Mesendoderm (in vitro differentiated cells): ENCODE results near the gene CRYGB.
A peak's percentile ranks its signal among the peaks of the same experiment; 100 is the strongest.

Experiments
- DNase-seq: peaks from one replicate; pipeline ENCODE4 v3.0.0; 2013
- H2AK5ac ChIP-seq: 2 replicates; pipeline ENCODE4 v1.6.1; 2013; ENCODE audit warnings: low read length, inconsistent platforms
- H2BK120ac ChIP-seq: 2 replicates; pipeline ENCODE4 v1.6.1; 2013; ENCODE audit warnings: low read depth, mild to moderate bottlenecking, low read length, moderate library complexity, mixed read lengths
- H2BK15ac ChIP-seq: replicated peaks from 2 replicates; pipeline ENCODE4 v1.6.1; 2013; ENCODE audit warnings: low read depth, mild to moderate bottlenecking, moderate library complexity
- H2BK5ac ChIP-seq: 2 replicates; pipeline ENCODE4 v1.6.1; 2013; ENCODE audit warnings: low read length, inconsistent platforms
- H3K18ac ChIP-seq: 2 replicates; pipeline ENCODE4 v1.6.1; 2013; ENCODE audit warnings: mild to moderate bottlenecking, low read length, mixed read lengths
- H3K23ac ChIP-seq: one replicate; pipeline ENCODE4 v1.6.1; 2013; ENCODE audit warnings: low read length
- H3K27ac ChIP-seq: 2 replicates; pipeline ENCODE4 v1.5.1; 2013; ENCODE audit warnings: low read depth, mild to moderate bottlenecking, inconsistent platforms, low read length, moderate library complexity
- H3K27me3 ChIP-seq: 2 replicates; pipeline ENCODE4 v1.6.1; 2013; ENCODE audit warnings: low read length, control low read depth, mild to moderate bottlenecking, inconsistent platforms; ENCODE audit not compliant: insufficient read depth, poor library complexity
- H3K36me3 ChIP-seq: 2 replicates; pipeline ENCODE4 v1.6.1; 2013; ENCODE audit warnings: low read length, inconsistent platforms; ENCODE audit not compliant: control insufficient read depth, insufficient read depth
- H3K4ac ChIP-seq: one replicate; pipeline ENCODE4 v1.6.1; 2013; ENCODE audit warnings: low read depth, mild to moderate bottlenecking, low read length, moderate library complexity
- H3K4me1 ChIP-seq: 2 replicates; pipeline ENCODE4 v1.6.1; 2013; ENCODE audit warnings: low read depth, low read length, inconsistent platforms; ENCODE audit not compliant: control insufficient read depth
- H3K4me2 ChIP-seq: 2 replicates; pipeline ENCODE4 v1.6.1; 2013; ENCODE audit warnings: low read length
- H3K4me3 ChIP-seq: 2 replicates; pipeline ENCODE4 v1.5.1; 2013; ENCODE audit warnings: mild to moderate bottlenecking, low read length
- H3K56ac ChIP-seq: one replicate; pipeline ENCODE4 v1.6.1; 2013; ENCODE audit warnings: low read length
- H3K79me1 ChIP-seq: 2 replicates; pipeline ENCODE4 v1.6.1; 2013; ENCODE audit warnings: low read length, inconsistent platforms
- H3K79me2 ChIP-seq: 2 replicates; pipeline ENCODE4 v1.6.1; 2013; ENCODE audit warnings: mild to moderate bottlenecking, low read length; ENCODE audit not compliant: control insufficient read depth, insufficient read depth
- H3K9ac ChIP-seq: 2 replicates; pipeline ENCODE4 v1.6.1; 2013; ENCODE audit warnings: low read length, inconsistent platforms
- H4K5ac ChIP-seq: one replicate; pipeline ENCODE4 v1.6.1; 2013; ENCODE audit warnings: low read length
- H4K8ac ChIP-seq: one replicate; pipeline ENCODE4 v1.6.1; 2013; ENCODE audit warnings: low read depth, mild to moderate bottlenecking, control low read depth, low read length, moderate library complexity
- WGBS: extraction: QIAGEN DNeasy Blood & Tissue Kit; methylation state at CpG from one replicate; pipeline ENCODE4 v1.1.7; 2013; ENCODE audit warnings: low lambda C conversion rate, missing lambda C conversion rate; ENCODE audit not compliant: insufficient coverage; ENCODE audit errors: extremely low coverage; 5-methylcytosine and 5-hydroxymethylcytosine counted together

CRYGB gene

GRCh38 chr2:208130712-208131110 is 15.2 kb downstream of the CRYGB start:
- no peak for DNase-seq
- Histone ChIP-seq H3K4me2 (no peak overlapping the region), H3K27me3 (no peaks in the 10 kb centered on the region), H3K4ac (no peak overlapping the region), H3K36me3 (no peaks in the 10 kb centered on the region), H3K18ac (no peak overlapping the region), H2BK15ac (no peak overlapping the region), H3K4me3 (no peak overlapping the region), H3K23ac (no peak overlapping the region), H2BK5ac (no peak overlapping the region), H4K8ac (no peak overlapping the region), H3K56ac (no peak overlapping the region), H4K5ac (no peak overlapping the region), H2AK5ac (no peak overlapping the region), H2BK120ac (no peak overlapping the region), H3K4me1 (no peaks in the 10 kb centered on the region), H3K9ac (no peak overlapping the region), H3K27ac (no peak overlapping the region), H3K79me2 (no peaks in the 10 kb centered on the region), H3K79me1 (no peaks in the 10 kb centered on the region)
- no CpG with 5 or more reads among the region's 6 CpGs for WGBS

- DNase-seq, result no peak
- Histone ChIP-seq H2BK120ac (no peak within 1 kb of the TSS), H3K36me3 (no peaks in the 10 kb centered on the region), H2BK5ac (no peak within 1 kb of the TSS), H3K4me3 (no peak within 1 kb of the TSS), H2AK5ac (no peak within 1 kb of the TSS), H2BK15ac (no peak within 1 kb of the TSS), H3K4me2 (no peak within 1 kb of the TSS), H3K27me3 (no peaks in the 10 kb centered on the region), H3K4ac (no peak within 1 kb of the TSS), H3K18ac (peak within 1 kb of the TSS; percentile 7), H3K4me1 (no peaks in the 10 kb centered on the region), H3K79me1 (no peaks in the 10 kb centered on the region), H3K23ac (no peak within 1 kb of the TSS), H3K79me2 (no peaks in the 10 kb centered on the region), H3K56ac (no peak within 1 kb of the TSS), H4K8ac (no peak within 1 kb of the TSS), H3K9ac (no peak within 1 kb of the TSS), H4K5ac (no peak within 1 kb of the TSS), H3K27ac (no peak within 1 kb of the TSS)
- no CpG with 5 or more reads among the region's 19 CpGs for WGBS
Observed at GRCh38 chr2:208129744-208130711, 15.9 kb downstream of the CRYGB start, which contains the start of gene CRYGC. CRYGC (minus strand) TSS chr2:208129828; CDS start chr2:208129792, 36 bp downstream.

GRCh38 chr2:208128136-208128535 is 17.8 kb downstream of the CRYGB start:
- WGBS, result no CpG with 5 or more reads among the region's 12 CpGs
- Histone ChIP-seq H2BK5ac (no peak overlapping the region), H3K4me2 (no peak overlapping the region), H3K18ac (no peak overlapping the region), H3K4me3 (no peak overlapping the region), H2BK15ac (no peak overlapping the region), H3K4me1 (no peaks in the 10 kb centered on the region), H3K23ac (no peak overlapping the region), H3K36me3 (no peaks in the 10 kb centered on the region), H3K79me2 (no peaks in the 10 kb centered on the region), H4K5ac (no peak overlapping the region), H4K8ac (no peak overlapping the region), H3K27ac (no peak overlapping the region), H2AK5ac (no peak overlapping the region), H3K4ac (no peak overlapping the region), H3K9ac (no peak overlapping the region), H3K27me3 (no peaks in the 10 kb centered on the region), H3K56ac (no peak overlapping the region), H2BK120ac (no peak overlapping the region), H3K79me1 (no peaks in the 10 kb centered on the region)
- no peak for DNase-seq

GRCh38 chr2:208127090-208127489 is 18.9 kb downstream of the CRYGB start:
- Histone ChIP-seq H2BK120ac (no peak overlapping the region), H3K79me2 (no peaks in the 10 kb centered on the region), H3K4me1 (no peaks in the 10 kb centered on the region), H3K23ac (no peak overlapping the region), H2AK5ac (no peak overlapping the region), H4K5ac (no peak overlapping the region), H4K8ac (no peak overlapping the region), H3K36me3 (no peaks in the 10 kb centered on the region), H3K9ac (no peak overlapping the region), H3K27ac (no peak overlapping the region), H3K79me1 (no peaks in the 10 kb centered on the region), H3K27me3 (no peaks in the 10 kb centered on the region), H2BK15ac (no peak overlapping the region), H3K56ac (no peak overlapping the region), H2BK5ac (no peak overlapping the region), H3K4ac (no peak overlapping the region), H3K4me3 (no peak overlapping the region), H3K18ac (no peak overlapping the region), H3K4me2 (no peak overlapping the region)
- no CpG with 5 or more reads among the region's 4 CpGs for WGBS
- DNase-seq, result no peak

GRCh38 chr2:208125251-208125650 is 20.7 kb downstream of the CRYGB start:
- H2BK120ac ChIP-seq, result no peak overlapping the region
- no peak overlapping the region for H3K9ac ChIP-seq
- no peak overlapping the region for H3K56ac ChIP-seq
- H3K4me1 ChIP-seq, result no peaks in the 10 kb centered on the region
- no peak overlapping the region for H3K4me3 ChIP-seq
- no peak overlapping the region for H3K23ac ChIP-seq
- H4K5ac ChIP-seq, result no peak overlapping the region
- DNase-seq, result no peak
- no peak overlapping the region for H4K8ac ChIP-seq
- no peak overlapping the region for H3K18ac ChIP-seq
- no peak overlapping the region for H2BK5ac ChIP-seq
- no peak overlapping the region for H2AK5ac ChIP-seq
- no peak overlapping the region for H3K4me2 ChIP-seq
- no peaks in the 10 kb centered on the region for H3K36me3 ChIP-seq
- no peaks in the 10 kb centered on the region for H3K79me2 ChIP-seq
- no CpG with 5 or more reads among the region's 4 CpGs for WGBS
- H3K4ac ChIP-seq, result no peak overlapping the region
- no peak overlapping the region for H3K27ac ChIP-seq
- no peaks in the 10 kb centered on the region for H3K27me3 ChIP-seq
- H2BK15ac ChIP-seq, result no peak overlapping the region
- no peaks in the 10 kb centered on the region for H3K79me1 ChIP-seq
